Measurements from ENCODE around the gene SWAP70. TPM values are rescaled to one million over a fixed set of nuclear protein-coding genes. Genes with fewer than 3 reads are reported as not detected.

Gene SWAP70
- total and polyA plus RNA-seq, 7 experiments from 2014 or later, result 2.3 to 15.6 (median 4.5) TPM

DNA sequence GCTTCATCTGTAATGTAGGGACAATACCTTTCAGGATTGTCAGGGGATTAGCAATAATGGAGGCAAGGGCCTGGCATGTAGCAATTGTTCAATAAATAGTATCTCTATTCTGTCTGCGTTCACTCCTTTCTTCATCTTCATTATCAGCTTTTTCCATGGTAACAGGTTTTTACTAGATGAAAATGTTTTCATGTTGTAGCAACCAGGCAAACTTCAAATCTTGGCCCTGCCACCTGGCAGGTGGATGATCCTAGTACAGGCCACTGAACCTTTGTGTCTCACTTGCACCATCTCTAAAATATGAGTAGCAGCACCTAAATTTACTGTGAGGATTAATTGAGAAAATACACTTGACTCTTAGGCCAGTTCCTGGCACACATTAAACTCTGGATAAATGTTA lies 83.4 kb downstream of the SWAP70 start:
- Histone ChIP-seq H3K4me1 (ENCODE audit: control insufficient read depth in 2 of 2, insufficient read depth in 2 of 2, low read length in 2 of 2) (no peaks in the 10 kb centered on the region), H3K9me3 (ENCODE audit: control insufficient read depth in 2 of 3, low read length in 3 of 3) (no peaks in the 10 kb centered on the region), H3K36me3 (ENCODE audit: control insufficient read depth in 2 of 3, insufficient read depth in 3 of 3, low read length in 3 of 3) (no peaks in the 10 kb centered on the region), H3K4me3 (ENCODE audit: low read length) (no peak overlapping the region), H3K27ac (ENCODE audit: low read depth, low read length) (no peak overlapping the region), H3K27me3 (ENCODE audit: control insufficient read depth in 2 of 2, insufficient read depth in 2 of 2, low read length in 2 of 2) (no peaks in the 10 kb centered on the region)
- Mint-ChIP-seq H3K9me3 (no peaks in the 10 kb centered on the region), H3K27me3 (peaks cover 0 to 4% (median 0%) of the 10 kb centered on the region in 5 donors), H3K4me3 (no peak overlapping the region), H3K27ac (no peak overlapping the region), H3K4me1 (peaks cover 0 to 13% (median 0%) of the 10 kb centered on the region in 7 donors), H3K36me3 (peaks cover 0 to 2% (median 0%) of the 10 kb centered on the region in 5 donors)
- CTCF ChIA-PET, result interaction anchor here (0.6 to 2.8 kb wide), 8 partner anchors 10 to 563 kb away, joined by 3 to 12 read pairs (median 4); no protein-coding TSS in a partner anchor
- DNase-seq (no peak), ATAC-seq (no peak)
- intact Hi-C loops (cut with micrococcal nuclease), result loop anchor here in 1 of 2 donors (5.0 kb wide), 1 partner anchor 85 kb away; the partner anchor contains the start of gene SWAP70
- POLR2A ChIA-PET, result no interaction called here

GRCh38 chr11:9747828-9748227 lies 84.0 kb downstream of the SWAP70 start:
- Mint-ChIP-seq H3K27me3 (peaks cover 0 to 4% (median 0%) of the 10 kb centered on the region in 5 donors), H3K4me1 (peaks cover 0 to 14% (median 0%) of the 10 kb centered on the region in 7 donors), H3K4me3 (no peak overlapping the region), H3K9me3 (no peaks in the 10 kb centered on the region), H3K36me3 (no peaks in the 10 kb centered on the region), H3K27ac (no peak overlapping the region)
- Histone ChIP-seq H3K36me3 (ENCODE audit: control insufficient read depth in 2 of 3, insufficient read depth in 3 of 3, low read length in 3 of 3) (no peaks in the 10 kb centered on the region), H3K4me1 (ENCODE audit: control insufficient read depth in 2 of 2, insufficient read depth in 2 of 2, low read length in 2 of 2) (no peaks in the 10 kb centered on the region), H3K27ac (ENCODE audit: low read depth, low read length) (no peak overlapping the region), H3K4me3 (ENCODE audit: low read length) (no peak overlapping the region), H3K9me3 (ENCODE audit: control insufficient read depth in 2 of 3, low read length in 3 of 3) (no peaks in the 10 kb centered on the region), H3K27me3 (ENCODE audit: control insufficient read depth in 2 of 2, insufficient read depth in 2 of 2, low read length in 2 of 2) (no peaks in the 10 kb centered on the region)
- ChIA-PET POLR2A (interaction anchor here (1.1 kb wide), 1 partner anchor 174 kb away, joined by 4 read pairs; the partner anchor contains the start of gene WEE1), CTCF (interaction anchor here (0.6 to 3.2 kb wide), 13 partner anchors 10 to 1061 kb away, joined by 3 to 40 read pairs (median 4); no protein-coding TSS in a partner anchor)
- ATAC-seq (no peak), DNase-seq (no peak)
- intact Hi-C loops (cut with micrococcal nuclease), result loop anchor here (1.0 to 5.0 kb wide), 4 partner anchors 86 to 213 kb away; partner anchors contain the start of genes WEE1 (in 2 of the 2) and SWAP70 (in 1 of the 2)

DNA sequence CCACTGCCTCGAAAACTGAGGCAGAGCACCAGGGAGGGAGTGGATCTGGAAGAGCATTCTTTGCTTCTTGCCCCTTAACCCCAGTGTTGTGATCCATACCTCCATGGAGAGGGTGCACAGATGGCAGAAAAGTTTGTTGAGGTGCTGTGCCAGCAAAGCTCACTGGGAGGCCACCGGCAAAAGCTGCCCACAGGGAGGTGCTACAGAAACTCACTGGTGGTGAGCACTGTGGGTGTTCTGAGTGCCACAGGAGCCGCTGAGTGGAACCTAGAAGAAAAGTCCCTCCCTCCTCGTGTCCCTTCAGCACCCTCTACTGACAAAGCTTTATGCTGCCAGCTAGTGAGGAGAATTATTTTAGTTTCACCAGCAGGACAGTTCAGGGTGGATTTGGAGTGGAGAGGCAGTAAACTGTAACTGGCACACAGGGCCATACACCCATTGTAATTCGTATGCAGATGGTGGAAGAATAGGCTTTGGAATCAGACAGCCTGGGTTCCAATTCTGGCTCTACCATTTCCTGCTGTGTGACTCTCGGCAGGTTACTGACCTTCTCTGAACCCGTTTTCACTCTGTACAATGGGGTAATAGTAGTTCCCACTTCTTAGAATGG lies 84.6 kb downstream of the SWAP70 start:
- H3K36me3 ChIP-seq (ENCODE audit: control insufficient read depth in 2 of 3, insufficient read depth in 3 of 3, low read length in 3 of 3), result no peaks in the 10 kb centered on the region
- Mint-ChIP-seq H3K36me3 (no peaks in the 10 kb centered on the region), H3K4me3 (no peak overlapping the region), H3K27me3 (peaks cover 0 to 4% (median 0%) of the 10 kb centered on the region in 5 donors), H3K9me3 (no peaks in the 10 kb centered on the region), H3K4me1 (peaks cover 0 to 18% (median 0%) of the 10 kb centered on the region in 7 donors), H3K27ac (peak overlapping the region in 2 of 9 donors; percentile 28 to 46)
- DNase-seq (peak in 8 of 9 donors; percentile 41 to 68 (median 60)), ATAC-seq (peak; percentile 98)
- no peaks in the 10 kb centered on the region for H3K4me1 ChIP-seq (ENCODE audit: control insufficient read depth in 2 of 2, insufficient read depth in 2 of 2, low read length in 2 of 2)
- no peaks in the 10 kb centered on the region for H3K27me3 ChIP-seq (ENCODE audit: control insufficient read depth in 2 of 2, insufficient read depth in 2 of 2, low read length in 2 of 2)
- H3K4me3 ChIP-seq (ENCODE audit: low read length), result no peak overlapping the region
- no peak overlapping the region for H3K27ac ChIP-seq (ENCODE audit: low read depth, low read length)
- ChIA-PET CTCF (interaction anchor here (0.6 to 3.2 kb wide), 12 partner anchors 10 to 1062 kb away, joined by 3 to 40 read pairs (median 4); no protein-coding TSS in a partner anchor), POLR2A (interaction anchor here (1.1 kb wide), 2 partner anchors 135 to 175 kb away, joined by 3 to 4 read pairs; partner anchors contain the start of gene WEE1)
- H3K9me3 ChIP-seq (ENCODE audit: control insufficient read depth in 2 of 3, low read length in 3 of 3), result no peaks in the 10 kb centered on the region
- intact Hi-C loops (cut with micrococcal nuclease), result loop anchor here (1.0 to 5.0 kb wide), 4 partner anchors 86 to 213 kb away; partner anchors contain the start of genes WEE1 (in 2 of the 2) and SWAP70 (in 1 of the 2)

DNA sequence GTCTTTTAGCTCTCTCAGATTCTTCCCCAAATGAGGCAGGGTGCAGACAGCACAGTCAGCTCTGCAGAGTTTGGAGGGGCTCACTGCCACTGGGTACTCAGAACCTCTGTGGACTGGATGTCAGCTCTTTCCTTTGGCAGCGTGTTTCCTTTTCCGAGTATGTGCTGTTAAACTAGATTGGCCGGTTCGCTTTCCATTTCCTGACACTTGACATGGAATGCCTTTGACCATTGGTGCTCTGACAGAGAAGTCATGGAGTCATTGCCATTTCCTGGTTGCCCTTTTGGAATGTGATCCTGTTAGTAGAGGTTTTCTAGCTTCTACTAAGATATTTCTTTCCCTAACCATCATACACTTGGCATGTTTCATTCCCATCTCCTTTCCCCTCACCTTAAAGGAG lies 86.7 kb downstream of the SWAP70 start:
- no peak for DNase-seq
- H3K27ac ChIP-seq (ENCODE audit: low read depth, low read length), result no peak overlapping the region
- H3K27me3 ChIP-seq (ENCODE audit: control insufficient read depth in 2 of 2, insufficient read depth in 2 of 2, low read length in 2 of 2), result no peaks in the 10 kb centered on the region
- Mint-ChIP-seq H3K27ac (no peak overlapping the region), H3K36me3 (no peaks in the 10 kb centered on the region), H3K27me3 (no peaks in the 10 kb centered on the region), H3K4me3 (no peak overlapping the region), H3K9me3 (no peaks in the 10 kb centered on the region), H3K4me1 (peaks cover 0 to 18% (median 0%) of the 10 kb centered on the region in 7 donors)
- H3K36me3 ChIP-seq (ENCODE audit: control insufficient read depth in 2 of 3, insufficient read depth in 3 of 3, low read length in 3 of 3), result no peaks in the 10 kb centered on the region
- intact Hi-C loops (cut with micrococcal nuclease), result loop anchor here (10.0 kb wide), 3 partner anchors 704 to 994 kb away; partner anchors contain the start of genes AMPD3 (in 1 of the 2) and NRIP3 (in 1 of the 2)
- no peaks in the 10 kb centered on the region for H3K9me3 ChIP-seq (ENCODE audit: control insufficient read depth in 2 of 3, low read length in 3 of 3)
- no peaks in the 10 kb centered on the region for H3K4me1 ChIP-seq (ENCODE audit: control insufficient read depth in 2 of 2, insufficient read depth in 2 of 2, low read length in 2 of 2)
- no peak for ATAC-seq
- POLR2A ChIA-PET, result interaction anchor here (0.7 kb wide), 1 partner anchor 137 kb away, joined by 4 read pairs; no protein-coding TSS in a partner anchor
- CTCF ChIA-PET, result interaction anchor here (1.0 to 3.2 kb wide), 6 partner anchors 8 to 560 kb away, joined by 3 to 40 read pairs (median 4); partner anchors contain the start of gene WEE1
- H3K4me3 ChIP-seq (ENCODE audit: low read length), result no peak overlapping the region

- ATAC-seq (no peak), DNase-seq (no peak)
- Histone ChIP-seq H3K4me1 (ENCODE audit: control insufficient read depth in 2 of 2, insufficient read depth in 2 of 2, low read length in 2 of 2) (no peaks in the 10 kb centered on the region), H3K9me3 (ENCODE audit: control insufficient read depth in 2 of 3, low read length in 3 of 3) (no peaks in the 10 kb centered on the region), H3K36me3 (ENCODE audit: control insufficient read depth in 2 of 3, insufficient read depth in 3 of 3, low read length in 3 of 3) (no peaks in the 10 kb centered on the region), H3K27me3 (ENCODE audit: control insufficient read depth in 2 of 2, insufficient read depth in 2 of 2, low read length in 2 of 2) (no peaks in the 10 kb centered on the region), H3K4me3 (ENCODE audit: low read length) (no peak overlapping the region), H3K27ac (ENCODE audit: low read depth, low read length) (no peak overlapping the region)
- H3K27me3 Mint-ChIP-seq, result no peaks in the 10 kb centered on the region
- intact Hi-C loops (cut with micrococcal nuclease), result loop anchor here (10.0 kb wide), 3 partner anchors 703 to 993 kb away; partner anchors contain the start of genes AMPD3 (in 1 of the 2) and NRIP3 (in 1 of the 2)
- H3K9me3 Mint-ChIP-seq, result no peaks in the 10 kb centered on the region
- H3K36me3 Mint-ChIP-seq, result no peaks in the 10 kb centered on the region
- peaks cover 0 to 30% (median 5%) of the 10 kb centered on the region in 7 donors for H3K4me1 Mint-ChIP-seq
- ChIA-PET POLR2A (no interaction called here), CTCF (interaction anchor here (0.6 to 0.9 kb wide), 2 partner anchors 139 to 562 kb away, joined by 3 read pairs; no protein-coding TSS in a partner anchor)
- no peak overlapping the region for H3K4me3 Mint-ChIP-seq
- H3K27ac Mint-ChIP-seq, result peak overlapping the region in 1 of 9 donors; percentile 20
These were observed 88.2 kb downstream of the SWAP70 start for GRCh38 chr11:9752091-9752490.

- H3K4me3 ChIP-seq (ENCODE audit: low read length), result no peak overlapping the region
- CTCF ChIA-PET, result no interaction called here
- ATAC-seq (no peak), DNase-seq (no peak)
- peaks cover 4 to 5% of the 10 kb centered on the region in 2 donors for H3K4me1 ChIP-seq (ENCODE audit: control insufficient read depth in 2 of 2, insufficient read depth in 2 of 2, low read length in 2 of 2)
- no peaks in the 10 kb centered on the region for H3K36me3 ChIP-seq (ENCODE audit: control insufficient read depth in 2 of 3, insufficient read depth in 3 of 3, low read length in 3 of 3)
- no peaks in the 10 kb centered on the region for H3K36me3 Mint-ChIP-seq
- intact Hi-C loops (cut with micrococcal nuclease), result loop anchor here (10.0 kb wide), 3 partner anchors 702 to 992 kb away; partner anchors contain the start of genes AMPD3 (in 1 of the 2) and NRIP3 (in 1 of the 2)
- H3K27ac ChIP-seq (ENCODE audit: low read depth, low read length), result no peak overlapping the region
- POLR2A ChIA-PET, result no interaction called here
- H3K9me3 Mint-ChIP-seq, result no peaks in the 10 kb centered on the region
- peak overlapping the region in 1 of 10 donors; percentile 10 for H3K4me3 Mint-ChIP-seq
- no peaks in the 10 kb centered on the region for H3K9me3 ChIP-seq (ENCODE audit: control insufficient read depth in 2 of 3, low read length in 3 of 3)
- H3K27ac Mint-ChIP-seq, result peak overlapping the region in 1 of 9 donors; percentile 59
- peaks cover 4 to 35% (median 5%) of the 10 kb centered on the region in 7 donors for H3K4me1 Mint-ChIP-seq
- H3K27me3 ChIP-seq (ENCODE audit: control insufficient read depth in 2 of 2, insufficient read depth in 2 of 2, low read length in 2 of 2), result no peaks in the 10 kb centered on the region
- H3K27me3 Mint-ChIP-seq, result no peaks in the 10 kb centered on the region
These were observed 89.1 kb downstream of the SWAP70 start for GRCh38 chr11:9753021-9753420.
